Stimulated activated naive CD8-positive, alpha-beta T cell treated with anti-CD3 and anti-CD28 coated beads, Interleukin-15, amount 100 ng/mL, for 72 hours (primary cell): ENCODE results near the gene FAM124A.
"Not testable (repeated sequence)": the region's sequence is repeated elsewhere in the genome, so short reads cannot be mapped to it uniquely, and the experiment has no call there.

Source experiments
- ATAC-seq: fragments of 150-1000 bp; cut with Tn5 transposase; 2 replicates; pipeline ENCODE4 v1.10.0; 2021; ENCODE audit warnings: mild to moderate bottlenecking, moderate library complexity
- DNase-seq, 2 donors: peaks; one replicate each; pipeline ENCODE4 v3.0.0; 2021 to 2022
- H3K27ac Mint-ChIP-seq, 2 donors: one replicate each; pipeline ENCODE4 v1.8.0; 2022; ENCODE audit warnings: mild to moderate bottlenecking in 2 of 2, mixed read lengths in 2 of 2, moderate library complexity in 2 of 2
- H3K27me3 Mint-ChIP-seq: one replicate; pipeline ENCODE4 v1.8.0; 2022; ENCODE audit warnings: mixed read lengths
- H3K4me1 Mint-ChIP-seq: one replicate; pipeline ENCODE4 v1.8.0; 2022; ENCODE audit warnings: mild to moderate bottlenecking, mixed read lengths
- H3K4me3 Mint-ChIP-seq, 2 donors: one replicate each; pipeline ENCODE4 v1.8.0; 2022; ENCODE audit warnings: mild to moderate bottlenecking in 2 of 2, mixed read lengths in 2 of 2, moderate library complexity in 1 of 2
- H3K9me3 Mint-ChIP-seq, 2 donors: one replicate each; pipeline ENCODE4 v1.8.0; 2022; ENCODE audit warnings: mixed read lengths in 2 of 2

FAM124A gene

GRCh38 chr13:51267622-51268021 lies 45.4 kb downstream of the FAM124A start:
- Mint-ChIP-seq H3K4me1 (no peaks in the 10 kb centered on the region), H3K9me3 (no peaks in the 10 kb centered on the region), H3K4me3 (no peak overlapping the region), H3K27ac (no peak overlapping the region), H3K27me3 (no peaks in the 10 kb centered on the region)
- ATAC-seq (no peak), DNase-seq (no peak)

GRCh38 chr13:51269039-51269438 lies 46.8 kb downstream of the FAM124A start:
- H3K4me1 Mint-ChIP-seq = no peaks in the 10 kb centered on the region
- ATAC-seq = peak; percentile 48

GRCh38 chr13:51270623-51271415 lies 48.6 kb downstream of the FAM124A start:
- H3K27ac Mint-ChIP-seq = no peak overlapping the region
- no peaks in the 10 kb centered on the region for H3K9me3 Mint-ChIP-seq
- H3K4me1 Mint-ChIP-seq = no peaks in the 10 kb centered on the region
- ATAC-seq (no peak), DNase-seq (no peak)
- H3K27me3 Mint-ChIP-seq = no peaks in the 10 kb centered on the region
- no peak overlapping the region for H3K4me3 Mint-ChIP-seq

More at GRCh38 chr13:51269039-51269438, 46.8 kb downstream of the FAM124A start:
- no peaks in the 10 kb centered on the region for H3K27me3 Mint-ChIP-seq
- H3K27ac Mint-ChIP-seq = no peak overlapping the region
- no peaks in the 10 kb centered on the region for H3K9me3 Mint-ChIP-seq
- no peak overlapping the region for H3K4me3 Mint-ChIP-seq
- DNase-seq = no peak

- DNase-seq (no peak), ATAC-seq (no peak)
- Mint-ChIP-seq H3K27ac (no peak overlapping the region), H3K9me3 (no peaks in the 10 kb centered on the region), H3K27me3 (no peaks in the 10 kb centered on the region), H3K4me1 (peaks cover 2% of the 10 kb centered on the region), H3K4me3 (no peak overlapping the region)
Measured at GRCh38 chr13:51271528-51272085, 49.4 kb downstream of the FAM124A start.

- ATAC-seq (no peak), DNase-seq (no peak)
- Mint-ChIP-seq H3K27me3 (no peaks in the 10 kb centered on the region), H3K4me3 (no peak overlapping the region), H3K27ac (no peak overlapping the region), H3K4me1 (peaks cover 6% of the 10 kb centered on the region), H3K9me3 (no peaks in the 10 kb centered on the region)
Measured at GRCh38 chr13:51275101-51275500, 52.9 kb downstream of the FAM124A start.

- Mint-ChIP-seq H3K9me3 (no peaks in the 10 kb centered on the region), H3K27me3 (no peaks in the 10 kb centered on the region), H3K4me1 (peaks cover 6% of the 10 kb centered on the region), H3K27ac (no peak overlapping the region), H3K4me3 (no peak overlapping the region)
- ATAC-seq (no peak), DNase-seq (no peak)
Measured at GRCh38 chr13:51276636-51277035, 54.4 kb downstream of the FAM124A start.

- DNase-seq = no peak
- Mint-ChIP-seq H3K27ac (no peak overlapping the region), H3K9me3 (no peaks in the 10 kb centered on the region), H3K4me1 (peaks cover 6% of the 10 kb centered on the region), H3K4me3 (no peak overlapping the region), H3K27me3 (no peaks in the 10 kb centered on the region)
- ATAC-seq = no peak
Measured at GRCh38 chr13:51277928-51278327, 55.7 kb downstream of the FAM124A start.

GRCh38 chr13:51278426-51279130 lies 56.4 kb downstream of the FAM124A start:
- Mint-ChIP-seq H3K9me3 (no peaks in the 10 kb centered on the region), H3K4me3 (no peak overlapping the region), H3K27me3 (no peaks in the 10 kb centered on the region), H3K4me1 (peaks cover 11% of the 10 kb centered on the region), H3K27ac (no peak overlapping the region)
- no peak for ATAC-seq
- DNase-seq = no peak

GRCh38 chr13:51280379-51280940 lies 58.3 kb downstream of the FAM124A start:
- Mint-ChIP-seq H3K27me3 (no peaks in the 10 kb centered on the region), H3K27ac (no peak overlapping the region), H3K4me3 (no peak overlapping the region), H3K9me3 (no peaks in the 10 kb centered on the region), H3K4me1 (peaks cover 13% of the 10 kb centered on the region)
- DNase-seq = no peak
- ATAC-seq = no peak

GRCh38 chr13:51282322-51282721 lies 60.1 kb downstream of the FAM124A start:
- Mint-ChIP-seq H3K27me3 (no peaks in the 10 kb centered on the region), H3K4me1 (peaks cover 7% of the 10 kb centered on the region)
- ATAC-seq = no peak

GRCh38 chr13:51282923-51283322 lies 60.7 kb downstream of the FAM124A start:
- DNase-seq, H3K27ac Mint-ChIP-seq, H3K4me1 Mint-ChIP-seq, H3K4me3 Mint-ChIP-seq, ATAC-seq, H3K27me3 Mint-ChIP-seq, H3K9me3 Mint-ChIP-seq: not testable (repeated sequence)

More at GRCh38 chr13:51282322-51282721, 60.1 kb downstream of the FAM124A start:
- Mint-ChIP-seq H3K9me3 (no peaks in the 10 kb centered on the region), H3K4me3 (no peak overlapping the region), H3K27ac (no peak overlapping the region)
- no peak for DNase-seq

GRCh38 chr13:51283371-51283770 lies 61.2 kb downstream of the FAM124A start:
- no peak for DNase-seq
- Mint-ChIP-seq H3K27ac (no peak overlapping the region), H3K27me3 (no peaks in the 10 kb centered on the region), H3K9me3 (no peaks in the 10 kb centered on the region), H3K4me1 (peaks cover 7% of the 10 kb centered on the region), H3K4me3 (no peak overlapping the region)
- no peak for ATAC-seq

GRCh38 chr13:51284339-51284738 lies 62.1 kb downstream of the FAM124A start:
- no peak for DNase-seq
- ATAC-seq = no peak
- H3K27me3 Mint-ChIP-seq = no peaks in the 10 kb centered on the region
- no peak overlapping the region for H3K27ac Mint-ChIP-seq
- H3K4me3 Mint-ChIP-seq = no peak overlapping the region
- no peaks in the 10 kb centered on the region for H3K9me3 Mint-ChIP-seq
- H3K4me1 Mint-ChIP-seq = peaks cover 7% of the 10 kb centered on the region

GRCh38 chr13:51286135-51287002 lies 64.2 kb downstream of the FAM124A start:
- Mint-ChIP-seq H3K4me3 (no peak overlapping the region), H3K4me1 (peaks cover 7% of the 10 kb centered on the region), H3K9me3 (no peaks in the 10 kb centered on the region), H3K27me3 (no peaks in the 10 kb centered on the region), H3K27ac (no peak overlapping the region)
- DNase-seq (peak; percentile 71 to 74), ATAC-seq (peak; percentile 92)

GRCh38 chr13:51287758-51288157 lies 65.6 kb downstream of the FAM124A start:
- H3K4me1 Mint-ChIP-seq = peaks cover 7% of the 10 kb centered on the region
- H3K9me3 Mint-ChIP-seq = no peaks in the 10 kb centered on the region
- no peak overlapping the region for H3K27ac Mint-ChIP-seq
- DNase-seq (no peak), ATAC-seq (no peak)
- no peak overlapping the region for H3K4me3 Mint-ChIP-seq
- no peaks in the 10 kb centered on the region for H3K27me3 Mint-ChIP-seq
